NB4 (cell line): ENCODE measurements around the gene SESN1.

Source experiments
- CTCF ChIP-seq: IDR thresholded peaks from one replicate; pipeline ENCODE4 v1.5.1; 2012; ENCODE audit warnings: low read depth, low read length
- MYC ChIP-seq: IDR thresholded peaks from 2 replicates; pipeline ENCODE4 v1.6.1; 2011; ENCODE audit warnings: low read depth, low read length
- POLR2A ChIP-seq: IDR thresholded peaks from 2 replicates; pipeline ENCODE4 v1.6.1; 2011; ENCODE audit warnings: mild to moderate bottlenecking; ENCODE audit not compliant: insufficient read length; ENCODE audit errors: extremely low read depth
- TF ChIP-seq, protein P1 (sequence below): IDR thresholded peaks from 2 replicates; pipeline ENCODE4 v1.6.1; 2011; ENCODE audit warnings: low read depth, low read length

DNA sequence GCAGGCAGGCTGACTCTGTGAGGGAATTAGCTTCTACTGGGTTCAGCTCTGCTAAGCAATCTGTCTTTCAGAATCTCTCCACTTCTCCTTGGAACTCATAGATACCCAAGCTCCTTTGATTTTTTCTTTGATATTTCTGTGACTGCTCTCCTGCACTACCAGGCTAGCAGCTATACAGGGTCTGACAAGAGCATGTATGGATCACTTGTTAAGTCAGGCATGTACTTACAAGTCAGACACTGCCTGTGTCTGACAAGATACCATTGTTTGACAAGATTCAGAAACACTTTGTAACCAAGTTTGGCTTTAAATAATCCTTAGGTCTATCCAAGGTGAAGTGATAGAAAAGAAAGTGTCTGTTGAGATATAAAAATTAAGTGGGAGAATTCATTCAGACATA lies 79.5 kb downstream of the SESN1 start:
- TF ChIP-seq CTCF, result no peak
- TF ChIP-seq POLR2A, result no peak
- TF ChIP-seq MYC, result no peak
- TF ChIP-seq, protein P1, sequence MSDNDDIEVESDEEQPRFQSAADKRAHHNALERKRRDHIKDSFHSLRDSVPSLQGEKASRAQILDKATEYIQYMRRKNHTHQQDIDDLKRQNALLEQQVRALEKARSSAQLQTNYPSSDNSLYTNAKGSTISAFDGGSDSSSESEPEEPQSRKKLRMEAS, result no peak
